ENCODE measurements around the gene IFT74.

IFT74 gene

GRCh38 chr9:26955921-26956859 is at the start of gene IFT74:
Gene IFT74 (plus strand): TSS chr9:26956412. CDS start chr9:26961968, 5,556 bp downstream.
- Mint-ChIP-seq H3K27ac (peak within 1 kb of the TSS; percentile 96), H3K4me3 (peak within 1 kb of the TSS; percentile 87), H3K27me3 (ENCODE audit: low read depth) (no peaks in the 10 kb centered on the region), H3K36me3 (ENCODE audit: low read depth) (no peaks in the 10 kb centered on the region), H3K4me1 (ENCODE audit: low read depth) (peaks cover 36% of the 10 kb centered on the region), H3K9me3 (no peaks in the 10 kb centered on the region)
- DNase-seq (ENCODE audit: low spot score) = peak; percentile 96

GRCh38 chr9:26913138-26913668 is 43.0 kb upstream of the IFT74 start:
- H3K4me1 Mint-ChIP-seq (ENCODE audit: low read depth) = no peaks in the 10 kb centered on the region
- peaks cover 46% of the 10 kb centered on the region for H3K36me3 Mint-ChIP-seq (ENCODE audit: low read depth)
- H3K27me3 Mint-ChIP-seq (ENCODE audit: low read depth) = no peaks in the 10 kb centered on the region
- no peak for DNase-seq (ENCODE audit: low spot score)
- no peak overlapping the region for H3K4me3 Mint-ChIP-seq
- no peak overlapping the region for H3K27ac Mint-ChIP-seq
- no peaks in the 10 kb centered on the region for H3K9me3 Mint-ChIP-seq

- Mint-ChIP-seq H3K36me3 (ENCODE audit: low read depth) (peaks cover 66% of the 10 kb centered on the region), H3K4me1 (ENCODE audit: low read depth) (no peaks in the 10 kb centered on the region), H3K9me3 (no peaks in the 10 kb centered on the region), H3K27ac (no peak overlapping the region), H3K27me3 (ENCODE audit: low read depth) (no peaks in the 10 kb centered on the region), H3K4me3 (no peak overlapping the region)
- no peak for DNase-seq (ENCODE audit: low spot score)
These were observed 36.5 kb upstream of the IFT74 start for GRCh38 chr9:26919698-26920097.

GRCh38 chr9:26925609-26926008 is 30.6 kb upstream of the IFT74 start:
- H3K9me3 Mint-ChIP-seq = no peaks in the 10 kb centered on the region
- no peak overlapping the region for H3K4me3 Mint-ChIP-seq
- no peaks in the 10 kb centered on the region for H3K27me3 Mint-ChIP-seq (ENCODE audit: low read depth)
- no peaks in the 10 kb centered on the region for H3K4me1 Mint-ChIP-seq (ENCODE audit: low read depth)
- H3K36me3 Mint-ChIP-seq (ENCODE audit: low read depth) = peaks cover 52% of the 10 kb centered on the region
- H3K27ac Mint-ChIP-seq = no peak overlapping the region
- DNase-seq (ENCODE audit: low spot score) = no peak

- H3K9me3 Mint-ChIP-seq = no peaks in the 10 kb centered on the region
- no peaks in the 10 kb centered on the region for H3K27me3 Mint-ChIP-seq (ENCODE audit: low read depth)
- no peak overlapping the region for H3K4me3 Mint-ChIP-seq
- no peak overlapping the region for H3K27ac Mint-ChIP-seq
- DNase-seq (ENCODE audit: low spot score) = no peak
- H3K36me3 Mint-ChIP-seq (ENCODE audit: low read depth) = peaks cover 45% of the 10 kb centered on the region
- peaks cover 2% of the 10 kb centered on the region for H3K4me1 Mint-ChIP-seq (ENCODE audit: low read depth)
These were observed 27.2 kb upstream of the IFT74 start for GRCh38 chr9:26928902-26929495.

GRCh38 chr9:26935847-26936246 is 20.4 kb upstream of the IFT74 start:
- peaks cover 42% of the 10 kb centered on the region for H3K36me3 Mint-ChIP-seq (ENCODE audit: low read depth)
- H3K9me3 Mint-ChIP-seq = peaks cover 10% of the 10 kb centered on the region
- H3K27me3 Mint-ChIP-seq (ENCODE audit: low read depth) = no peaks in the 10 kb centered on the region
- H3K4me3 Mint-ChIP-seq = no peak overlapping the region
- peaks cover 25% of the 10 kb centered on the region for H3K4me1 Mint-ChIP-seq (ENCODE audit: low read depth)
- H3K27ac Mint-ChIP-seq = no peak overlapping the region
- no peak for DNase-seq (ENCODE audit: low spot score)

- peaks cover 10% of the 10 kb centered on the region for H3K9me3 Mint-ChIP-seq
- H3K27me3 Mint-ChIP-seq (ENCODE audit: low read depth) = no peaks in the 10 kb centered on the region
- DNase-seq (ENCODE audit: low spot score) = no peak
- peaks cover 35% of the 10 kb centered on the region for H3K4me1 Mint-ChIP-seq (ENCODE audit: low read depth)
- H3K36me3 Mint-ChIP-seq (ENCODE audit: low read depth) = peaks cover 37% of the 10 kb centered on the region
- no peak overlapping the region for H3K27ac Mint-ChIP-seq
- no peak overlapping the region for H3K4me3 Mint-ChIP-seq
These were observed 18.3 kb upstream of the IFT74 start for GRCh38 chr9:26937816-26938371.

GRCh38 chr9:26939955-26940711 is 16.1 kb upstream of the IFT74 start:
- H3K27ac Mint-ChIP-seq = peak overlapping the region; percentile 69
- H3K4me1 Mint-ChIP-seq (ENCODE audit: low read depth) = peaks cover 47% of the 10 kb centered on the region
- H3K36me3 Mint-ChIP-seq (ENCODE audit: low read depth) = peaks cover 49% of the 10 kb centered on the region
- H3K27me3 Mint-ChIP-seq (ENCODE audit: low read depth) = no peaks in the 10 kb centered on the region
- DNase-seq (ENCODE audit: low spot score) = no peak
- peaks cover 10% of the 10 kb centered on the region for H3K9me3 Mint-ChIP-seq
- peak overlapping the region; percentile 25 for H3K4me3 Mint-ChIP-seq

- H3K9me3 Mint-ChIP-seq = peaks cover 10% of the 10 kb centered on the region
- peaks cover 53% of the 10 kb centered on the region for H3K36me3 Mint-ChIP-seq (ENCODE audit: low read depth)
- no peaks in the 10 kb centered on the region for H3K27me3 Mint-ChIP-seq (ENCODE audit: low read depth)
- no peak for DNase-seq (ENCODE audit: low spot score)
- peaks cover 52% of the 10 kb centered on the region for H3K4me1 Mint-ChIP-seq (ENCODE audit: low read depth)
- peak overlapping the region; percentile 25 for H3K4me3 Mint-ChIP-seq
- peak overlapping the region; percentile 69 for H3K27ac Mint-ChIP-seq
These were observed 15.4 kb upstream of the IFT74 start for GRCh38 chr9:26940779-26941178.

- peak overlapping the region; percentile 97 for H3K4me3 Mint-ChIP-seq
- peaks cover 32% of the 10 kb centered on the region for H3K36me3 Mint-ChIP-seq (ENCODE audit: low read depth)
- H3K27me3 Mint-ChIP-seq (ENCODE audit: low read depth) = no peaks in the 10 kb centered on the region
- H3K9me3 Mint-ChIP-seq = no peaks in the 10 kb centered on the region
- H3K4me1 Mint-ChIP-seq (ENCODE audit: low read depth) = peaks cover 45% of the 10 kb centered on the region
- DNase-seq (ENCODE audit: low spot score) = no peak
- peak overlapping the region; percentile 100 for H3K27ac Mint-ChIP-seq
These were observed 10.6 kb upstream of the IFT74 start for GRCh38 chr9:26945591-26945990.

- Mint-ChIP-seq H3K27me3 (ENCODE audit: low read depth) (no peaks in the 10 kb centered on the region), H3K36me3 (ENCODE audit: low read depth) (peaks cover 28% of the 10 kb centered on the region), H3K4me1 (ENCODE audit: low read depth) (peaks cover 34% of the 10 kb centered on the region), H3K9me3 (no peaks in the 10 kb centered on the region), H3K27ac (peak within 1 kb of the TSS; percentile 100), H3K4me3 (peak within 1 kb of the TSS; percentile 97)
- peak; percentile 89 for DNase-seq (ENCODE audit: low spot score)
These were observed 9.2 kb upstream of the IFT74 start, which contains the start of gene PLAA for GRCh38 chr9:26946753-26947727. Gene PLAA (minus strand): TSS chr9:26947242. CDS start chr9:26947045, 197 bp downstream.

GRCh38 chr9:26947736-26948135 is 8.5 kb upstream of the IFT74 start:
- peak overlapping the region; percentile 97 for H3K4me3 Mint-ChIP-seq
- H3K9me3 Mint-ChIP-seq = no peaks in the 10 kb centered on the region
- H3K27ac Mint-ChIP-seq = peak overlapping the region; percentile 100
- peak; percentile 27 for DNase-seq (ENCODE audit: low spot score)
- H3K4me1 Mint-ChIP-seq (ENCODE audit: low read depth) = peaks cover 32% of the 10 kb centered on the region
- no peaks in the 10 kb centered on the region for H3K27me3 Mint-ChIP-seq (ENCODE audit: low read depth)
- H3K36me3 Mint-ChIP-seq (ENCODE audit: low read depth) = peaks cover 23% of the 10 kb centered on the region

Data from T-helper 2 cell treated with Interferon-gamma antibody and Interleukin-4, amounts not matched to agents 5 μg/mL and 100 μg/mL, for 36 hours (primary cell).